Measurements from ENCODE around the gene CAPN14.

DNA sequence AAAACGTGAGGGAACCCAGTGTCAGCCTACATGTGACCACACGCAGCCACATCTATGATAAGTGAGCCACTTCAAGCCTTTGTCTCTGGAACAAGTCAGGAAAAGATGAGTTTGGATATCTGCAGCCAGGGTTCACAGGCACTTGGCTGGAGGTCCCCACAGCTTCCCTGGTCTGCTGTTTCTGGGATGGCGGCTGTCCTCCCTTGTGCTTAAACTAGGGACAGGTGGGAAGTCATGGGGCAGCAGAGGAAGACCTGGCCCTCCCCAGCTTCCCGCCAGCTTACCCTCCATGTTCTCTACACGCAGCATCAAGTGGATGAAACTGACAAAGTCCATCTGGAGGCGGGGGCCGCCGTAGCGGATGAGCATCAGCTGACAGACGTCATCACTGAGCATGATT, 40.6 kb downstream of the CAPN14 start:
- no peak for TF ChIP-seq CTCF (IDR thresholded peaks at IDR 0.05 in 2 of 3, conservative IDR thresholded peaks at IDR 0.05 in 1 of 3; ENCODE audit: borderline replicate concordance in 1 of 3, insufficient read depth in 1 of 3, low read depth in 2 of 3, low read length in 2 of 3)
- TF ChIP-seq POLR2A (IDR thresholded peaks at IDR 0.05; ENCODE audit: borderline replicate concordance, extremely low read depth, insufficient read depth, insufficient read length) = no peak
- TF ChIP-seq REST (IDR thresholded peaks at IDR 0.05; ENCODE audit: low read depth) = no peak
- TF ChIP-seq CEBPB (IDR thresholded peaks at IDR 0.05; ENCODE audit: low read depth) = no peak
- no peak for TF ChIP-seq ZNF274 (IDR thresholded peaks at IDR 0.05; ENCODE audit: low read depth, low read length)
- no peak for TF ChIP-seq EZH2phosphoT487 (IDR thresholded peaks at IDR 0.05; ENCODE audit: borderline replicate concordance)
- TF ChIP-seq ATF3 (IDR thresholded peaks at IDR 0.05) = no peak
- TF ChIP-seq JUND (IDR thresholded peaks at IDR 0.05) = no peak
